Osteoblast (primary cell): ENCODE data around the gene RNF227. TPM values are rescaled to one million over a fixed set of nuclear protein-coding genes. Genes with fewer than 3 reads are reported as not detected.
A peak's percentile ranks its signal among the peaks of the same experiment; 100 is the strongest.

Source experiments
- DNase-seq: peaks from one replicate; pipeline ENCODE4 v3.0.0; 2011; ENCODE audit warnings: low spot score, mixed read lengths; ENCODE audit not compliant: insufficient read length; ENCODE audit errors: missing footprints
- H2AFZ ChIP-seq: 2 replicates; pipeline ENCODE4 v1.6.0; 2011; ENCODE audit warnings: mild to moderate bottlenecking, low read length
- H3K27ac ChIP-seq: 2 replicates; pipeline ENCODE4 v1.5.1; 2011; ENCODE audit warnings: mild to moderate bottlenecking, low read depth, low read length, moderate library complexity
- H3K27me3 ChIP-seq: 2 replicates; pipeline ENCODE4 v1.6.0; 2012; ENCODE audit warnings: mild to moderate bottlenecking, control low read depth, inconsistent platforms, low read length, moderate library complexity; ENCODE audit not compliant: insufficient read depth
- H3K36me3 ChIP-seq: 2 replicates; pipeline ENCODE4 v1.5.1; 2011; ENCODE audit warnings: mild to moderate bottlenecking, low read length, control low read depth, moderate library complexity; ENCODE audit not compliant: insufficient read depth
- H3K4me1 ChIP-seq: 2 replicates; pipeline ENCODE4 v1.5.1; 2011; ENCODE audit warnings: mild to moderate bottlenecking, low read length, control low read depth, moderate library complexity; ENCODE audit not compliant: insufficient read depth
- H3K4me2 ChIP-seq: 2 replicates; pipeline ENCODE4 v1.6.0; 2011; ENCODE audit warnings: mild to moderate bottlenecking, low read length; ENCODE audit not compliant: insufficient read depth
- H3K4me3 ChIP-seq: fragments of 200-600 bp; sonication (generic); 3 replicates; pipeline ENCODE4 v1.5.1; 2012; ENCODE audit warnings: mild to moderate bottlenecking, low read length, inconsistent platforms; ENCODE audit not compliant: insufficient read depth
- H3K79me2 ChIP-seq: 2 replicates; pipeline ENCODE4 v1.6.0; 2012; ENCODE audit warnings: mild to moderate bottlenecking, low read length, control low read depth, inconsistent platforms; ENCODE audit not compliant: insufficient read depth
- H3K9me3 ChIP-seq: 2 replicates; pipeline ENCODE4 v1.5.1; 2011; ENCODE audit warnings: low read depth, low read length, control low read depth
- H4K20me1 ChIP-seq: 2 replicates; pipeline ENCODE4 v1.6.0; 2012; ENCODE audit warnings: mild to moderate bottlenecking, low read length, control low read depth; ENCODE audit not compliant: insufficient read depth
- total RNA-seq: library from RNA; depleted of rRNA; stranded (reverse); fragments of >200 nt; gene quantifications from 2 replicates; pipeline ENCODE4 v1.2.3, GENCODE V29; 2012
- TF ChIP-seq, protein P1 (sequence below): IDR thresholded peaks from 2 replicates; pipeline ENCODE4 v1.5.1; 2011; ENCODE audit warnings: mild to moderate bottlenecking, low read depth, low read length, moderate library complexity; ENCODE audit errors: extremely low read depth

The RNF227 gene
- total RNA-seq, 1 donor: 3.6 TPM

DNA sequence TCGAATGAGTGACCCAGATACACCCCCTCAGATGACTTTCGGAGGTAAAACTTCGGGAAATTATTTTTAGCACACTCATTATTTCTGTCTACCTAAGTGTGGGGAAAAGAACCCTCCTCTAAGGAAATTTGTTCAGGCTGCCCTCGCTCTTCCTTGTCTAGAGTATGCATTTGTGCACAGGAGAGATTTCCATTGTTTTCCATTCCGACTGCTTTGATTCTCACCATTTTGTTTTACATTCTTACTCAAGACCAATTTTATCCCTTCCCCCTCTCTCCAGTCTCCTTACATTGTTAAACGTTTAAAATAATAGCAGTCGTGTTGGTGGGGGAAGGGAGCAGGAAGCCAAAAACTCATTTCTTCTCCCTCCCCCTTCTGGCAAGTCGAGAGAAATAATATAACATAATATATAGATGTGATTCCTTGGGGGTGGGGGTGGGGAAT lies 29.0 kb downstream of the RNF227 start:
- Histone ChIP-seq H3K27ac (peak overlapping the region; percentile 75), H3K9me3 (no peaks in the 10 kb centered on the region), H3K27me3 (no peaks in the 10 kb centered on the region), H3K4me2 (peak overlapping the region; percentile 97), H3K4me1 (peaks cover 44% of the 10 kb centered on the region), H3K36me3 (peaks cover 28% of the 10 kb centered on the region), H2AFZ (peak overlapping the region; percentile 76), H3K79me2 (peaks cover 36% of the 10 kb centered on the region), H3K4me3 (peak overlapping the region; percentile 95), H4K20me1 (peaks cover 20% of the 10 kb centered on the region)
- DNase-seq: peak; percentile 88
- TF ChIP-seq, protein P1, sequence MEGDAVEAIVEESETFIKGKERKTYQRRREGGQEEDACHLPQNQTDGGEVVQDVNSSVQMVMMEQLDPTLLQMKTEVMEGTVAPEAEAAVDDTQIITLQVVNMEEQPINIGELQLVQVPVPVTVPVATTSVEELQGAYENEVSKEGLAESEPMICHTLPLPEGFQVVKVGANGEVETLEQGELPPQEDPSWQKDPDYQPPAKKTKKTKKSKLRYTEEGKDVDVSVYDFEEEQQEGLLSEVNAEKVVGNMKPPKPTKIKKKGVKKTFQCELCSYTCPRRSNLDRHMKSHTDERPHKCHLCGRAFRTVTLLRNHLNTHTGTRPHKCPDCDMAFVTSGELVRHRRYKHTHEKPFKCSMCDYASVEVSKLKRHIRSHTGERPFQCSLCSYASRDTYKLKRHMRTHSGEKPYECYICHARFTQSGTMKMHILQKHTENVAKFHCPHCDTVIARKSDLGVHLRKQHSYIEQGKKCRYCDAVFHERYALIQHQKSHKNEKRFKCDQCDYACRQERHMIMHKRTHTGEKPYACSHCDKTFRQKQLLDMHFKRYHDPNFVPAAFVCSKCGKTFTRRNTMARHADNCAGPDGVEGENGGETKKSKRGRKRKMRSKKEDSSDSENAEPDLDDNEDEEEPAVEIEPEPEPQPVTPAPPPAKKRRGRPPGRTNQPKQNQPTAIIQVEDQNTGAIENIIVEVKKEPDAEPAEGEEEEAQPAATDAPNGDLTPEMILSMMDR: no peak

DNA sequence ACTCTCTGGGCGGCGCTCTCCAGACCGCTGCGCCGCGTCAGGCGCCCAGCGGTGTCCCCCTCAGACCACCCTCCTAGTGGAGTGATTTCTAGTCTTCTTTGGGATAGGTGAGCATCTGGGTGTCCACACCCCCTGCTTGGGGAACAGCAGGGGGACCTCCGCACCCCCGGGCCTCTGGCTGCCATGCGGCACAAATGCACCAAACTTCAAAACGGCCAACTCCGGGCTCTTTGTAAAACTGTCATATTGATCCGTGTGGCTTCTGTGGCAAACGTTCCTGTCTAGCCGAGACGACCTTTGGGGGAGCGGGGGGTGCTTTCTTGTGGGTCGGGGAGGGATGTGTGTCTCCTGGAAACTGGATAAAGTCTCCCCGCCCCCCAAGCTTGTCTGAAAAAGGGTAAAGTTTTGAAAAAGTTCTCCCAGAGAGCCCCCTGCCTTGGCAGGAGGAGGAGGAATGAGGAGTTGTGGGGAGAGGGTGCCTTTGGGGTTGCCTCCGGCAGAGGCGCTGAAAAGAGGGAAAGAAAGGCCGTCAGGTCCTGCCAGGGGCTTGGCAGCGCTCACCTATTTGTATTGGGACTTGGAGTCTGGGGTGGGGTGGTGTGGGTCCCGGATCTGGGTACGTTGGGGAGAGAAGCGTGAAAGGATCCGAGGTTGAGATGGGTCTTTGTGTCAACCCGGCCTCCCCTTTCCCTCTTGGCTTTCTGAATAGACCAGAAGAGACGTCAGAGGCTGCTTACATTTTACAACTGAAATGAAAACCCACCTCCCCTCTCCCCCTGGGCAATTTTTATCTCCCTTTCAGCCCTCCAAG lies 29.7 kb downstream of the RNF227 start:
- Histone ChIP-seq H4K20me1 (peaks cover 20% of the 10 kb centered on the region), H3K27me3 (no peaks in the 10 kb centered on the region), H3K79me2 (peaks cover 36% of the 10 kb centered on the region), H3K4me1 (peaks cover 44% of the 10 kb centered on the region), H3K9me3 (no peaks in the 10 kb centered on the region), H3K4me3 (peak overlapping the region; percentile 95), H2AFZ (peak overlapping the region; percentile 76), H3K36me3 (peaks cover 28% of the 10 kb centered on the region), H3K4me2 (peak overlapping the region; percentile 97), H3K27ac (peak overlapping the region; percentile 75)
- peak; percentile 92 for DNase-seq
- TF ChIP-seq, protein P1: no peak

DNA sequence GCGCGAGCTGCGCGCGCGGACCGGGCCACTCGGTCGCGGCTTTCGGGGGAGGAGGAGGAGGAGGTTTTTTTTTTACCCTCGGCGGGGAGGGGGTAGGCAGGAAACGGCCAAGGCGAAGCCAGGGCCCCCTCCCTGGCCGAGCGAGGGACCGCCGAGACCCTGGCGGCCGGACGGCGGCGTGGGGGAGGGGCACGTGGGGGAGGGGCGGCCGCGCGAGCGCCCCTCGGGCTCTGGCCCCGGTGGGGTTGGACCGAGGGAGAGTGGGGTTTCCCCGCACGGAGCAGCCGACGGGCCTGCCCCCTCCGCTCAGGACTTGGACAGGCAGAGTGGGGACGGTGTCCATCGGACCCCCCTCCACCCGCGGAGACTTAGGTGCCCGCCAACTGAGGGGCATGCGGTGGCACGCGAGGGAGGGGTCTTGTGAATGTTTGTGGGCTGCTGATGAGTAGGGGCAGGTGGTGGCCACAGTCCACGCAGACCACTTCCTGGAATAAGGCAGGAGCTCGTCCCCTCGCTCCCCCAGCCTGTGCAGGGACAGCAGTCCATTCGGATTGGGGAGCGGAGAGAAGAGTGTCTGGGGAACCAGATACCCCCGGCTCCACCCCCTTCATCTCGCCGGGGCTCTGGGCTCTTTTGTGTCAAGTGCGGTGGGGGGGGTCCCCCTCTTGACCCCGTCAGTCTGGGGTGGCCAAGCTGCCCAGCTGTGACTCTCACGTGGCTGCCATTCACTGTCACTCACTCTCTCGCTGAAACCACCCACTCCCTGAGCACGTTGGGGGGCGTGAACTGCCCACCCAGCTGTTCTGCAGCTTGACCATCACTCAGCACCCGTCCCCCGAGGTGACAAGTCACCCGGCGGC lies 30.5 kb downstream of the RNF227 start:
- Histone ChIP-seq H3K4me2 (peak overlapping the region; percentile 97), H3K36me3 (peaks cover 28% of the 10 kb centered on the region), H3K27ac (peak overlapping the region; percentile 75), H3K79me2 (peaks cover 32% of the 10 kb centered on the region), H4K20me1 (peaks cover 20% of the 10 kb centered on the region), H3K4me1 (peaks cover 44% of the 10 kb centered on the region), H3K9me3 (no peaks in the 10 kb centered on the region), H3K27me3 (no peaks in the 10 kb centered on the region), H2AFZ (peak overlapping the region; percentile 72), H3K4me3 (peak overlapping the region; percentile 95)
- DNase-seq: peak; percentile 97
- TF ChIP-seq, protein P1: no peak
